ENCODE measurements around the gene CILP.

Gene CILP

DNA sequence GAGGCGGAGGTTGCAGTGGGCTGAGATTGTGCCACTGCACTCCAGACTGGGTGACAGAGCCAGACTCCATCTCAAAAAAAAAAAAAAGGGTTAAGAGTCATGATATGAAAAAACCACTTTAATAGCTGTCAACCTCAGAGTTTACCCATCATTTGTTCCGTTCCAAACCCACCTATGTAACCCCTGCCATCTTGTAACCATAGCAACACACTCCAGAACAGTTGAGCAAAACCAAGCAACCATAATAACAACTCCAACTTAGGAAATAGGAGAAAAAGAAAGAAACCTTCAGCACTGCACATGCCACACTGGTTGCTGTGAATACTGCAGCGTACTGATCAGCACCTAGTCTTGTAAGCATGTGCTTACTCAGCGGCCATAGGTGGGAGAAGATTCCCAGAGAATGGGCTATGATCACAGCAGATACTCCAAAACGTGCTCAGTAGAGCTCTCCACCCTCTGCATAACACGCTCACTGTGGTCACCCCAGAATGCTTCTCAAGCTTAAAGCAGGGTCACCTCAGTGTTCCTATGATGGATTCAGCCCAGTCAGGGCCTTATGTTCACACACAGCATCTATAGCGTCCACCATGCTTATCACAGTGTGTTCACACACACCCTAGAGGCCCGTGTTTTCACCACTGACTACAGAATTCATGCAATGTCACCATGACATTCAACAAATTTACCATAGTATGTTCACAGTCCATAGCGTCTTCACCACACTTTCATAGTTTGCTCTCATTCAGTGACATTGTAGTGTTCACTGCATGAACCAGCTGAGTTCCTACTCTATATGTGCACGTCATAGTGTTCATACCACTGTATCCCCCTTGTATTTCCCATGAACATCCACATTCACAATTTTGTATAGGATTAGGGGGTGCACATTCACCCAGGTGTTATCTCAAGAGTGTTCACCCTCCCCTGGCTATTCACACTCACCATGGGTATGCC, 6.5 kb upstream of the CILP start:
- POLR2A ChIA-PET = no interaction called here
- DNase-seq (ENCODE audit: extremely low spot score) = no peak
- CTCF ChIA-PET = no interaction called here
- TF ChIP-seq ELF4 (IDR thresholded peaks at IDR 0.05) = no peak
- no peak for TF ChIP-seq CTBP1 (IDR thresholded peaks at IDR 0.05; ENCODE audit: borderline replicate concordance)
- no peak for TF ChIP-seq ZNF384 (IDR thresholded peaks at IDR 0.05)
- TF ChIP-seq FOXK2 (IDR thresholded peaks at IDR 0.05) = no peak
- TF ChIP-seq SP1 (IDR thresholded peaks at IDR 0.05) = no peak
- TF ChIP-seq BHLHE40 (IDR thresholded peaks at IDR 0.05; ENCODE audit: borderline replicate concordance) = no peak
- TF ChIP-seq, protein P1, sequence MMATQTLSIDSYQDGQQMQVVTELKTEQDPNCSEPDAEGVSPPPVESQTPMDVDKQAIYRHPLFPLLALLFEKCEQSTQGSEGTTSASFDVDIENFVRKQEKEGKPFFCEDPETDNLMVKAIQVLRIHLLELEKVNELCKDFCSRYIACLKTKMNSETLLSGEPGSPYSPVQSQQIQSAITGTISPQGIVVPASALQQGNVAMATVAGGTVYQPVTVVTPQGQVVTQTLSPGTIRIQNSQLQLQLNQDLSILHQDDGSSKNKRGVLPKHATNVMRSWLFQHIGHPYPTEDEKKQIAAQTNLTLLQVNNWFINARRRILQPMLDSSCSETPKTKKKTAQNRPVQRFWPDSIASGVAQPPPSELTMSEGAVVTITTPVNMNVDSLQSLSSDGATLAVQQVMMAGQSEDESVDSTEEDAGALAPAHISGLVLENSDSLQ (IDR thresholded peaks at IDR 0.05) = no peak
- no peak for TF ChIP-seq TARDBP (IDR thresholded peaks at IDR 0.05)
- no peak for TF ChIP-seq FOXM1 (IDR thresholded peaks at IDR 0.05; ENCODE audit: borderline replicate concordance)
- no peak for TF ChIP-seq SUZ12 (IDR thresholded peaks at IDR 0.05)
- no peak for TF ChIP-seq HDGF (IDR thresholded peaks at IDR 0.05; ENCODE audit: borderline replicate concordance)
- no peak for TF ChIP-seq LEF1 (IDR thresholded peaks at IDR 0.05; ENCODE audit: borderline replicate concordance)
- no peak for TF ChIP-seq FOXA1 (IDR thresholded peaks at IDR 0.05)
- no peak for TF ChIP-seq L3MBTL2 (conservative IDR thresholded peaks at IDR 0.05)
- TF ChIP-seq ARNT (IDR thresholded peaks at IDR 0.05) = no peak
- no peak for TF ChIP-seq NFRKB (IDR thresholded peaks at IDR 0.05)

DNA sequence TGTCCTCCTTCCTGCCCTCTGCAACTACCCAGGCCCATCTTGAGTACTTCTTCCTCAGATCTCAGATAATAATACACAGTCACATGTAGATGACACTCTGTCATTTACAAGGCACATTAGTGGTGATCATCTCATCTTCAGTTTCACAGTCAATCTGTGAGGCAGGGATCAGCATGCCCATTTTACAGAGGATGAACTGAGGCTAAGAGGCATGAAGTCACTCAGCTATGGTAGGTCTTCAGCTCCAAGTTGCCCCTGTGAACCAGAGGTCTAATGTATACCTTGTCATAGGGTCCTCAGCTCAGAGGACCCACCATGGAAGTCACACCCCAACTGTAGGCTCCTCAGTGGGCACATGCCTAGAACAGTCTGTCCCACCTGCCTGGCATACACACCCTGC, 4.2 kb upstream of the CILP start:
- POLR2A ChIA-PET = no interaction called here
- TF ChIP-seq CTBP1 (IDR thresholded peaks at IDR 0.05; ENCODE audit: borderline replicate concordance) = no peak
- TF ChIP-seq ZNF384 (IDR thresholded peaks at IDR 0.05) = no peak
- no peak for TF ChIP-seq BHLHE40 (IDR thresholded peaks at IDR 0.05; ENCODE audit: borderline replicate concordance)
- no peak for TF ChIP-seq TARDBP (IDR thresholded peaks at IDR 0.05)
- no peak for TF ChIP-seq FOXK2 (IDR thresholded peaks at IDR 0.05)
- no peak for TF ChIP-seq SUZ12 (IDR thresholded peaks at IDR 0.05)
- TF ChIP-seq FOXA1 (IDR thresholded peaks at IDR 0.05) = no peak
- TF ChIP-seq FOXM1 (IDR thresholded peaks at IDR 0.05; ENCODE audit: borderline replicate concordance) = no peak
- TF ChIP-seq L3MBTL2 (conservative IDR thresholded peaks at IDR 0.05) = no peak
- no peak for TF ChIP-seq LEF1 (IDR thresholded peaks at IDR 0.05; ENCODE audit: borderline replicate concordance)
- TF ChIP-seq ARNT (IDR thresholded peaks at IDR 0.05) = no peak
- TF ChIP-seq ELF4 (IDR thresholded peaks at IDR 0.05) = no peak
- TF ChIP-seq SP1 (IDR thresholded peaks at IDR 0.05) = no peak
- TF ChIP-seq, protein P1 (IDR thresholded peaks at IDR 0.05) = no peak
- no peak for TF ChIP-seq HDGF (IDR thresholded peaks at IDR 0.05; ENCODE audit: borderline replicate concordance)
- TF ChIP-seq NFRKB (IDR thresholded peaks at IDR 0.05) = no peak
- DNase-seq (ENCODE audit: extremely low spot score) = no peak
- CTCF ChIA-PET = interaction anchor here (0.7 to 0.8 kb wide), 2 partner anchors 71 to 119 kb away, joined by 3 to 4 read pairs; no protein-coding TSS in a partner anchor

DNA sequence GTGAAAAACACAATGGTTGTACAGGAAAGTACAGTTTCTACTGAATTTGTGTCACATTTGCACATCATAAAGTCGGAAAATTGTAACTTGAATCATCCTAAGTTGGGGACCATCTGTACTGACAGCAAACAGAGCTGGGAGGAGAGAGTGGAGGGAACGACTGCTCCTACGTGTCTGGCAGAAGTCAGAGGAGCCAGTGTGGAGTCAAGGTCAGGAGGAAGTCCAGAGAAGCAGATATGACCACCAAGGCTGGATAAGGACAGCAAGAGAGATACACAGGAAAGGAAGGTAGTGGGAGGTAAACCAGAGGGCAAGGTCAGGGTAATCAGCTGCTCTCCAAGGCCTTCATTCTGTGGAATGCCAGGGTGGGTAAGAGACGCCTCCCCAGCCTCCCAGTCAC, 2.7 kb upstream of the CILP start:
- ChIA-PET POLR2A (no interaction called here), CTCF (no interaction called here)
- TF ChIP-seq FOXM1 (IDR thresholded peaks at IDR 0.05; ENCODE audit: borderline replicate concordance) = no peak
- TF ChIP-seq CTBP1 (IDR thresholded peaks at IDR 0.05; ENCODE audit: borderline replicate concordance) = no peak
- no peak for TF ChIP-seq SP1 (IDR thresholded peaks at IDR 0.05)
- TF ChIP-seq, protein P1 (IDR thresholded peaks at IDR 0.05) = no peak
- no peak for TF ChIP-seq TARDBP (IDR thresholded peaks at IDR 0.05)
- no peak for TF ChIP-seq BHLHE40 (IDR thresholded peaks at IDR 0.05; ENCODE audit: borderline replicate concordance)
- TF ChIP-seq ZNF384 (IDR thresholded peaks at IDR 0.05) = no peak
- TF ChIP-seq FOXK2 (IDR thresholded peaks at IDR 0.05) = no peak
- TF ChIP-seq SUZ12 (IDR thresholded peaks at IDR 0.05) = no peak
- TF ChIP-seq LEF1 (IDR thresholded peaks at IDR 0.05; ENCODE audit: borderline replicate concordance) = no peak
- no peak for TF ChIP-seq ARNT (IDR thresholded peaks at IDR 0.05)
- no peak for TF ChIP-seq HDGF (IDR thresholded peaks at IDR 0.05; ENCODE audit: borderline replicate concordance)
- TF ChIP-seq L3MBTL2 (conservative IDR thresholded peaks at IDR 0.05) = no peak
- TF ChIP-seq FOXA1 (IDR thresholded peaks at IDR 0.05) = no peak
- TF ChIP-seq NFRKB (IDR thresholded peaks at IDR 0.05) = no peak
- no peak for TF ChIP-seq ELF4 (IDR thresholded peaks at IDR 0.05)
- DNase-seq (ENCODE audit: extremely low spot score) = no peak

DNA sequence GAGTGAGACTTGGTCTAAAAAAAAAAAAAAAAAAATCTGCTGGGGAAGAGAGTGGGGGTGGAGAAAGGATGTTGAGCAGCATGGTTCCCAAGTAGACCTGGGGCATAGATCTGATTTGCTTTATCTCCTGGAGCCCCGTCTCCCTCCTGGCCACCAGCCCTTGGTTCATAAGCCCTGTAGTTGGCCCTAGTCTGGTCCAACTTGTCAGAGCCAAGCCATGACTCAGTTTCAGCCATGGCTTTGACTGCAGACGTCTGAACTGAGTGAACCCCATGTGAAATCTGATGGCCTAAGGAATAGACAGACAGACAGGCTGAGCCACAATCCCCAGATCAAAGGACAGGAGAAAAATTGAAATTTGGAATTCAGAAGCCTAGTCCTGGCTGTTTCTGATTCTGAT, 2.0 kb upstream of the CILP start:
- DNase-seq (ENCODE audit: extremely low spot score) = no peak
- POLR2A ChIA-PET = no interaction called here
- TF ChIP-seq ZNF384 (IDR thresholded peaks at IDR 0.05) (no peak), FOXA1 (IDR thresholded peaks at IDR 0.05) (no peak), SP1 (IDR thresholded peaks at IDR 0.05) (no peak), NFRKB (IDR thresholded peaks at IDR 0.05) (no peak), SUZ12 (IDR thresholded peaks at IDR 0.05) (no peak), ELF4 (IDR thresholded peaks at IDR 0.05) (no peak), TARDBP (IDR thresholded peaks at IDR 0.05) (no peak), L3MBTL2 (conservative IDR thresholded peaks at IDR 0.05) (no peak), FOXM1 (IDR thresholded peaks at IDR 0.05; ENCODE audit: borderline replicate concordance) (no peak), LEF1 (IDR thresholded peaks at IDR 0.05; ENCODE audit: borderline replicate concordance) (no peak), ARNT (IDR thresholded peaks at IDR 0.05) (no peak), FOXK2 (IDR thresholded peaks at IDR 0.05) (no peak)
- CTCF ChIA-PET = no interaction called here

DNA sequence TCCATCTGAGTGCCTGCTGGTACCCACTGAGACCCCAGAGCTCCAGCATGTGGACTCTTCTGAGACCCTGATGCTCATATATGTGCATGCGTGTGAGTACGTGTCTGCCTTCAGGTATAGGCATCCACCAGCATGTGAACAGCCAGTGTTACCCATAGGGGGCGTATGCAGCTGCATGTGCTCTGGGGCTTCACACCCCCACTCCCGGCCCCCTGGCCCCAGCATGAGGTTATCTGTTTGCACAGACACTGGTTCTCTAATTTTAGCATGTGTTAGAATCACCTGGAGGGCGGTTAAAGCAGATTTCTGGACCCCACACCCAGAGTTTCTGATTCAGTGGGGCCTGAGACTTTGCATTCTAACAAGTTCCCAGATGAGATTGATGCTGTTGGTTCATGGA, 824 bp upstream of the CILP start:
- DNase-seq (ENCODE audit: extremely low spot score) = peak; percentile 56
- POLR2A ChIA-PET = interaction anchor here (1.3 kb wide), 2 partner anchors 27 to 92 kb away, joined by 3 to 4 read pairs; partner anchors contain the start of genes CLPX and RNU5B-1
- peak; percentile 68 for TF ChIP-seq L3MBTL2 (conservative IDR thresholded peaks at IDR 0.05)
- no peak for TF ChIP-seq BHLHE40 (IDR thresholded peaks at IDR 0.05; ENCODE audit: borderline replicate concordance)
- CTCF ChIA-PET = interaction anchor here (0.7 to 1.6 kb wide), 3 partner anchors 9 to 1913 kb away, joined by 3 to 8 read pairs (median 4); no protein-coding TSS in a partner anchor

All from HEK293T (cell line).